H9 (cell line): ENCODE results near the gene MRPS35. TPM values are rescaled to one million over a fixed set of nuclear protein-coding genes. Genes with fewer than 3 reads are reported as not detected.
A peak's percentile ranks its signal among the peaks of the same experiment; 100 is the strongest.

Source experiments
- DNase-seq: peaks from one replicate; pipeline ENCODE4 v3.0.0-alpha.2; 2017
- H2AFZ ChIP-seq: one replicate; pipeline ENCODE4 v1.6.1; 2013; ENCODE audit warnings: mild to moderate bottlenecking, low read length, control low read depth, moderate library complexity
- H2AK5ac ChIP-seq: 2 replicates; pipeline ENCODE4 v1.6.1; 2013; ENCODE audit warnings: low read length, control low read depth, mixed read lengths; ENCODE audit not compliant: insufficient read length
- H2BK120ac ChIP-seq: one replicate; pipeline ENCODE4 v1.6.1; 2013; ENCODE audit warnings: low read depth, mild to moderate bottlenecking, low read length, control low read depth, inconsistent platforms; ENCODE audit not compliant: poor library complexity, severe bottlenecking
- H2BK12ac ChIP-seq: 2 replicates; pipeline ENCODE4 v1.6.1; 2013; ENCODE audit warnings: low read length, control low read depth, mixed read lengths, low read depth; ENCODE audit not compliant: insufficient read length
- H2BK15ac ChIP-seq: 2 replicates; pipeline ENCODE4 v1.6.1; 2013; ENCODE audit warnings: low read depth, low read length, control low read depth
- H2BK20ac ChIP-seq: one replicate; pipeline ENCODE4 v1.6.1; 2013; ENCODE audit warnings: low read depth, mild to moderate bottlenecking, low read length, control low read depth, inconsistent platforms; ENCODE audit not compliant: poor library complexity, severe bottlenecking
- H2BK5ac ChIP-seq: 2 replicates; pipeline ENCODE4 v1.6.1; 2013; ENCODE audit warnings: low read length, control low read depth, mixed read lengths; ENCODE audit not compliant: insufficient read length
- H3K14ac ChIP-seq: 2 replicates; pipeline ENCODE4 v1.6.1; 2013; ENCODE audit warnings: low read length, control low read depth; ENCODE audit not compliant: insufficient read depth
- H3K18ac ChIP-seq: 2 replicates; pipeline ENCODE4 v1.6.1; 2013; ENCODE audit warnings: low read depth, mild to moderate bottlenecking, mixed read lengths, low read length, control low read depth; ENCODE audit not compliant: insufficient read length
- H3K23ac ChIP-seq: 2 replicates; pipeline ENCODE4 v1.6.1; 2013; ENCODE audit warnings: low read length, control low read depth, mixed read lengths, low read depth; ENCODE audit not compliant: insufficient read length
- H3K23me2 ChIP-seq: 2 replicates; pipeline ENCODE4 v1.6.1; 2013; ENCODE audit warnings: low read depth, mild to moderate bottlenecking, mixed read lengths, low read length, control low read depth; ENCODE audit not compliant: insufficient read length, poor library complexity, severe bottlenecking
- H3K27ac ChIP-seq: 2 replicates; pipeline ENCODE4 v1.5.1; 2013; ENCODE audit warnings: low read length, control low read depth, mixed read lengths, low read depth; ENCODE audit not compliant: insufficient read length
- H3K27me3 ChIP-seq: 2 replicates; pipeline ENCODE4 v1.6.1; 2013; ENCODE audit warnings: low read length, control low read depth, inconsistent platforms; ENCODE audit not compliant: insufficient read depth
- H3K4ac ChIP-seq: 2 replicates; pipeline ENCODE4 v1.6.1; 2013; ENCODE audit warnings: low read depth, mild to moderate bottlenecking, control low read depth, inconsistent platforms, low read length, moderate library complexity
- H3K4me1 ChIP-seq: 2 replicates; pipeline ENCODE4 v1.6.1; 2013; ENCODE audit warnings: low read length, control low read depth, inconsistent platforms; ENCODE audit not compliant: insufficient read depth
- H3K4me2 ChIP-seq: 2 replicates; pipeline ENCODE4 v1.6.1; 2013; ENCODE audit warnings: low read length, control low read depth, mixed read lengths; ENCODE audit not compliant: insufficient read length, insufficient read depth
- H3K56ac ChIP-seq: 2 replicates; pipeline ENCODE4 v1.6.1; 2013; ENCODE audit warnings: low read depth, mild to moderate bottlenecking, mixed read lengths, low read length, control low read depth; ENCODE audit not compliant: insufficient read length
- H3K79me1 ChIP-seq: 2 replicates; pipeline ENCODE4 v1.6.1; 2013; ENCODE audit warnings: low read depth, mild to moderate bottlenecking, moderate library complexity, low read length, control low read depth, inconsistent platforms; ENCODE audit not compliant: insufficient read depth, poor library complexity, severe bottlenecking
- H3K79me2 ChIP-seq: 2 replicates; pipeline ENCODE4 v1.6.1; 2013; ENCODE audit warnings: low read length, control low read depth, inconsistent platforms; ENCODE audit not compliant: insufficient read depth
- H3K9ac ChIP-seq: 2 replicates; pipeline ENCODE4 v1.6.1; 2013; ENCODE audit warnings: low read length, control low read depth, mixed read lengths; ENCODE audit not compliant: insufficient read length; ENCODE audit errors: extremely low read depth
- H3K9me3 ChIP-seq: one replicate; pipeline ENCODE4 v1.6.1; 2013; ENCODE audit warnings: low read depth, low read length, inconsistent platforms; ENCODE audit not compliant: control insufficient read depth
- H3T11ph ChIP-seq: one replicate; pipeline ENCODE4 v1.6.1; 2013; ENCODE audit warnings: mild to moderate bottlenecking, low read length, control low read depth, inconsistent platforms
- H4K20me1 ChIP-seq: one replicate; pipeline ENCODE4 v1.6.1; 2013; ENCODE audit not compliant: control insufficient read depth, insufficient read length, insufficient read depth
- H4K5ac ChIP-seq: 2 replicates; pipeline ENCODE4 v1.6.1; 2013; ENCODE audit warnings: low read depth, mild to moderate bottlenecking, mixed read lengths, low read length, control low read depth; ENCODE audit not compliant: insufficient read length
- H4K8ac ChIP-seq: replicated peaks from 2 replicates; pipeline ENCODE4 v1.6.1; 2013; ENCODE audit warnings: low read length, control low read depth, mixed read lengths, low read depth; ENCODE audit not compliant: insufficient read length
- H4K91ac ChIP-seq: 2 replicates; pipeline ENCODE4 v1.6.1; 2013; ENCODE audit warnings: low read depth, mild to moderate bottlenecking, moderate library complexity, mixed read lengths, low read length, control low read depth; ENCODE audit not compliant: insufficient read length
- H3K27ac Mint-ChIP-seq, 3 experiments: 2 replicates in 2 of 3; 3 replicates in 1 of 3; pipeline ENCODE4 v1.8.0; 2020 to 2021; ENCODE audit warnings: mixed read lengths in 3 of 3, mild to moderate bottlenecking in 1 of 3, moderate library complexity in 1 of 3
- H3K27me3 Mint-ChIP-seq: 2 replicates; pipeline ENCODE4 v1.8.0; 2021; ENCODE audit warnings: low read depth, mild to moderate bottlenecking, moderate library complexity, mixed read lengths
- H3K36me3 Mint-ChIP-seq, 3 experiments: 2 replicates in 2 of 3; 3 replicates in 1 of 3; pipeline ENCODE4 v1.8.0; 2020 to 2021; ENCODE audit warnings: low read depth in 3 of 3, mixed read lengths in 3 of 3; ENCODE audit not compliant: insufficient read depth in 1 of 3
- H3K4me1 Mint-ChIP-seq, 2 experiments: 2 replicates each; pipeline ENCODE4 v1.8.0; 2020; ENCODE audit warnings: mixed read lengths in 2 of 2
- H3K4me3 Mint-ChIP-seq, 2 experiments: 2 replicates in 1 of 2; 3 replicates in 1 of 2; pipeline ENCODE4 v1.8.0; 2020 to 2021; ENCODE audit warnings: mild to moderate bottlenecking in 2 of 2, mixed read lengths in 2 of 2, moderate library complexity in 1 of 2
- H3K9me3 Mint-ChIP-seq, 2 experiments: 2 replicates in 1 of 2; 3 replicates in 1 of 2; pipeline ENCODE4 v1.8.0; 2020; ENCODE audit warnings: mild to moderate bottlenecking in 2 of 2, mixed read lengths in 2 of 2, moderate library complexity in 1 of 2
- WGBS: extraction: QIAGEN DNeasy Blood & Tissue Kit; methylation state at CpG from one replicate; pipeline ENCODE4 v1.1.7; 2013; ENCODE audit warnings: missing lambda C conversion rate, low lambda C conversion rate, mixed read lengths; ENCODE audit not compliant: insufficient read length; ENCODE audit errors: extremely low coverage; 5-methylcytosine and 5-hydroxymethylcytosine counted together
- long read RNA-seq: library from polyadenylated mRNA; unstranded; transcript quantifications from one replicate; pipeline ENCODE4 v2.0.0, GENCODE V29; 2020
- total RNA-seq: library from RNA; stranded (reverse); gene quantifications from 2 replicates; pipeline ENCODE4 v1.2.1, GENCODE V29; 2021
- TF ChIP-seq, protein P1 (sequence below): fragments of 200-600 bp; sonication (generic); conservative IDR thresholded peaks from 3 replicates; pipeline ENCODE4 v1.8.0; 2021; ENCODE audit warnings: antibody characterized with exemption, mild to moderate bottlenecking

The MRPS35 gene
- 43.6 and 45.4 TPM in 2 replicates for total RNA-seq
- long read RNA-seq, transcript MRPS35-201 (8 exons, 1,888 nt), result major isoform, 554 of 614 reads
- long read RNA-seq, transcript MRPS35-203 (7 exons, 1,715 nt), result minor isoform, 9 of 614 reads
- long read RNA-seq, partial matches to known transcripts, result 12 of 614 reads
- long read RNA-seq, other reads (novel, unspliced or antisense), result 39 of 614 reads

DNA sequence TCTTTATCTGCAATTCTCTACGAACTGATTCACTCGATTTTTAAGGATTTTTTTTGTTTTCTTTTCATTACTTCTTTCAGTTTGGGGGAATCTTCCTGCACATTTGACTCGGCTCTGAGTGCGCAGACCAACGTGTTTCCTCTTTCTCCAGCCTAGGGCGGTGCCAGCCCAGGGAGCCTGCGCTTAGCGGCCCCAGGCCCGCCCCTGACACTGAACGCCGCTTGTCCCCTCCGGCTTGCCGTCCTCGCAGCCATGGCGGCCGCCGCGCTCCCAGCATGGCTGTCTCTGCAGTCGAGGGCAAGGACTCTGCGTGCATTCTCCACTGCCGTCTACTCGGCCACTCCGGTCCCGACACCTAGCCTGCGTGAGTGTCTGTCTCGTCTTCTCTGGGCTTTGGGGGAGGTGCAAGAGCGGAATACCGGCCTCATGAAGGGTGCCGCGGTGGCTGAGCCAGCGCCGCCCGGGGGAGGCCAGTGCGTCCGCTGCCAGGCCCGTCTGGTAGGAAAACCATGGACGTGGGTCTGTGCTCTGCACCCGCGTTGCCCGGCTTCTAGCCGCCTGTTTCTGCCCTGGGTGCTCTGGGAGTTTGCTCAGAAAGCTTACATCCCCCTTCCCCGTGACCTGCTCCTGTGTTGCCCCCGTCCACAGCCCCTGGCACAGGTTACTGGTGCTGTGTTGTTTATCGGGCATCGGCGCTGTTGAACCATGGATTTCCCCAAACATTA lies at the start of gene MRPS35:
Gene MRPS35 (plus strand): TSS at position 241 of the 725 bp plus-strand sequence. CDS start 12 bp downstream, at position 253.
- peak; percentile 91 for DNase-seq
- Mint-ChIP-seq H3K4me3 (peak within 1 kb of the TSS; percentile 93 to 95), H3K9me3 (peaks cover 0 to 6% of the 10 kb centered on the region in 2 experiments; a peak in 1 of 5 replicates), H3K27ac (peak within 1 kb of the TSS; percentile 91 to 98 (median 95)), H3K27me3 (no peaks in the 10 kb centered on the region; the same call in none of the 2 replicates), H3K4me1 (peaks cover 15 to 19% of the 10 kb centered on the region in 2 experiments), H3K36me3 (peaks cover 7 to 22% (median 8%) of the 10 kb centered on the region in 3 experiments; a peak in 6 of 7 replicates)
- Histone ChIP-seq H2AK5ac (no peak within 1 kb of the TSS), H2BK15ac (no peak within 1 kb of the TSS), H3T11ph (no peak within 1 kb of the TSS), H3K4ac (no peak within 1 kb of the TSS), H2AFZ (peak within 1 kb of the TSS; percentile 53), H3K4me1 (no peaks in the 10 kb centered on the region), H4K91ac (no peak within 1 kb of the TSS), H2BK120ac (no peak within 1 kb of the TSS), H3K18ac (peak within 1 kb of the TSS; percentile 98), H3K79me2 (peaks cover 10% of the 10 kb centered on the region; the same call in 1 of the 2 replicates), H4K20me1 (no peaks in the 10 kb centered on the region), H3K79me1 (peaks cover 11% of the 10 kb centered on the region), H3K4me2 (peak within 1 kb of the TSS; percentile 97), H3K9me3 (no peaks in the 10 kb centered on the region), H3K27me3 (no peaks in the 10 kb centered on the region), H3K23me2 (peaks cover 5% of the 10 kb centered on the region), H3K27ac (no peak within 1 kb of the TSS), H3K56ac (peak within 1 kb of the TSS; percentile 78), H2BK12ac (no peak within 1 kb of the TSS), H3K9ac (peak within 1 kb of the TSS; percentile 95), H3K23ac (no peak within 1 kb of the TSS), H4K8ac (peak within 1 kb of the TSS; percentile 46), H2BK5ac (peak within 1 kb of the TSS; percentile 77), H2BK20ac (no peak within 1 kb of the TSS), H4K5ac (no peak within 1 kb of the TSS), H3K14ac (peak within 1 kb of the TSS; percentile 98)
- TF ChIP-seq, protein P1, sequence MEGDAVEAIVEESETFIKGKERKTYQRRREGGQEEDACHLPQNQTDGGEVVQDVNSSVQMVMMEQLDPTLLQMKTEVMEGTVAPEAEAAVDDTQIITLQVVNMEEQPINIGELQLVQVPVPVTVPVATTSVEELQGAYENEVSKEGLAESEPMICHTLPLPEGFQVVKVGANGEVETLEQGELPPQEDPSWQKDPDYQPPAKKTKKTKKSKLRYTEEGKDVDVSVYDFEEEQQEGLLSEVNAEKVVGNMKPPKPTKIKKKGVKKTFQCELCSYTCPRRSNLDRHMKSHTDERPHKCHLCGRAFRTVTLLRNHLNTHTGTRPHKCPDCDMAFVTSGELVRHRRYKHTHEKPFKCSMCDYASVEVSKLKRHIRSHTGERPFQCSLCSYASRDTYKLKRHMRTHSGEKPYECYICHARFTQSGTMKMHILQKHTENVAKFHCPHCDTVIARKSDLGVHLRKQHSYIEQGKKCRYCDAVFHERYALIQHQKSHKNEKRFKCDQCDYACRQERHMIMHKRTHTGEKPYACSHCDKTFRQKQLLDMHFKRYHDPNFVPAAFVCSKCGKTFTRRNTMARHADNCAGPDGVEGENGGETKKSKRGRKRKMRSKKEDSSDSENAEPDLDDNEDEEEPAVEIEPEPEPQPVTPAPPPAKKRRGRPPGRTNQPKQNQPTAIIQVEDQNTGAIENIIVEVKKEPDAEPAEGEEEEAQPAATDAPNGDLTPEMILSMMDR, result no peak
- WGBS, result no CpG with 5 or more reads among the region's 46 CpGs
